Eye (tissue), 1 donor: ENCODE measurements around the gene APOBEC3C.
"Not testable (repeated sequence)": the region's sequence is repeated elsewhere in the genome, so short reads cannot be mapped to it uniquely, and the experiment has no call there.

Source experiments
- DNase-seq: peaks from one replicate; pipeline ENCODE4 v3.0.0-alpha.2; 2015

Gene APOBEC3C

GRCh38 chr22:38984224-38984623 is 29.8 kb upstream of the APOBEC3C start:
- DNase-seq = no peak

- DNase-seq = not testable (repeated sequence)
Measured at GRCh38 chr22:38984784-38985757, 29.0 kb upstream of the APOBEC3C start.

DNA sequence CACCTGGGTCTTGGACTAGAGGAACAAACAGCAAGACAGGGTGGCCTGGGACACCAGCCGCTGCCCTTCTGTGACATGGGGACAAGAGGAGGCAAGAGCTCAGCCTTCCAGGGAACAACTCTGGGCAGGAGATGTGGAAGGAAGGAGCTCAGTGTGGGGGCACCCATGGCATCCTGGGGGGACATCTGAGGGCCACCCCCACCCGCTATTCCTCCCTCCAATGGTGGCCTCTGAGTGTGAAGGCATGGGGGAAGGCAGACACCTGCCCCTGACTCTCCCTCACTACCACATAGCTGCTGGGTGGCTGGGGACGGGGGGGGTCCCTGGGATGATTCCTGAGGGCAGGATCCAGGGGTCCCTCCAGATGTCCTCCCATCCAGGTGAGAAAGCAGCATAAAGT is 27.4 kb upstream of the APOBEC3C start:
- DNase-seq = no peak

DNA sequence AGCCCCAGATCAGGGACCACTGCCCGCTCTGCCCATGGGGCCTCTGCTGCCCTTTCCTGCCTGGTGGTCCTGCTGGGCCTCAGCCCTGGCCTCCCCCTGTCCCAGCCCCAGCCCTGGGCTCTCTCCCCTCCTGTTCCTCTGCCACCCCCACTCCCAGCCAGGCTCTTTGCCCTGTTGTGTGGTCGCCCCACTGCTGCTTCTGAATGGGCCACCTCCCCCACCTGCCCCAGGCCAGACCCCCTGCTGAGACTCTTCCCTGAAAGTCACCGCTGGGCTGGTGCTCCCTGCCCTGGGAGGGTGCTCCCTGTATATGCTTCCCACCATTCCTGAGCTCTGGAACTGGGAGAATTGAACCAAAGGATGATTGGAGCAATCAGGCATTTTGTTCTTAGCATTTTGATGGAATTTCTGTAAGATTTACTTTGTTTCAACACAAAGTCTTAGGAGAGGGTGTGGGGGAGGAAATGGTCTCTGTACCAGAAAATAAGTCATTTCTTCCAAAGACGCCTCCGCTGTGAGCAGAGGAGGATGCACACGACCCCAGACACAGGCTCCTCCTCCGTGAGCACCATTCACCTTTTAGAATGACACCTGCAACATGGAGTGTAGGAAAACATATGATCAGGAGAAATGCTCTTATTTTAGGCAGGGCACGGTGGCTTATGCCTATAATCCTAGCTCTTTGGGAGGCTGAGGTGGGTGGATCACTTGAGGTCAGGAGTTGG is 26.7 kb upstream of the APOBEC3C start:
- DNase-seq = no peak

GRCh38 chr22:38989466-38989865 is 24.6 kb upstream of the APOBEC3C start:
- no peak for DNase-seq

- peak; percentile 69 for DNase-seq
Measured at GRCh38 chr22:38992871-38993371, 21.1 kb upstream of the APOBEC3C start.

DNA sequence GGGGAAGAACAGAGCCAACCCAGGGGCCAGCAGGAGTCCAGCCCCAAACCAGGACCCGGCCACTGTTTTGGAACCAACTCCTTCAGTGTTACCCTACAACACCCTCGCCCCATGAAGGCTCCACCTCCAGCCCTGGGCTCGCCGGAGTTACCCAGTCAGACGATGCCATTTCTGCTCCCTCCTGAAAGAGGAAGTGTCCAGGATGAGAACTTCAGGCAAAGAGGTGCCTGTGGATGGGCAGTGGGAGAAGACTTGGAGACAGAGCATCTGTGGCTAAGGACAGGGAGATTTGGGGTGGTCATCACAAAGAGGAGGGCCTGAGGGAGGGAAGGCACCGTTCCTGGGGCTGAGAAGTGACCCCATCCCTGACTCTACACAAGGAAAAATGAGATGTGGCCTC is 18.0 kb upstream of the APOBEC3C start:
- no peak for DNase-seq

DNA sequence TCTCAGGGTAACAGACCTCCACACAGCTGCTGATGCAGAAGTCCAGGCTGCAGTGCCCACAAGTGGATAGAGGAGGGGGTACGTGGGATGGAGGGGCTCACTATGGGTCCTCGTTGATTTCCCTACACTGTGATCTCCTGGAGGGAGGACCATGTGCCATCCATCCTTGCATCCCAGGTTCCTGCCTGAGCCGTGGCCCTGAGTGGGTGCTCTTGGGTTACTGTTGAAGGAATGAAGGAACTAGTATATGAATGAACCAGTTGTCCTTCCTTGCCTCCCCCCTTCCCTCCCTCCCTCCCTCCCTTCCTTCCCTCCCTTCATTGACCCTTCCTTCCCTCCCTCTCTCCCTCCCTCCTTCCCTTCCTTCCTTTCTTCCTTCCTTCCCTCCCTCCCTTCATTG is 16.5 kb upstream of the APOBEC3C start:
- no peak for DNase-seq

DNA sequence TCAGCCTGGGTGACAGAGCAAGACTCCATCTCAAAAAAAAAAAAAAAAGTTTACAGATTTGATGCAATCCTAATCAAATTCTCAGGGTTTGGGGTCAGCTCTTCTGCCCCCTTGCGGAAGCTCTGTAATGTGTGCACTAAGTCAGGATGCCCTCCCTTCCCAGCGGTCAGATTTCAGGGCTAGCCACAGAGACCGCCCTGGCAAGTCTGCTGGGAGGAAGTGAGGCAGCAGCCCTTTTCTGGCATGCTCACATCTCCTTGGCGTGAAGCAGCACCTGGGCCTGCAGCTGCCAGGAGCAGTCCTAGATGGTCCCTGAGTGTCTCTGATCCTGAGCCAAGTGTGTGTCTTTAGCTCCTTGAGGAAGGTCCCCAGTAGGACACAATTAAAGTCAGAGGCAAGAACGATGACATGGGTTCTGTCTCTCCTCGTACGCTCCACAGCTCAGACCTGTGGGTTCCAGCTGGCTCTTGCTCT is 10.9 kb upstream of the APOBEC3C start:
- DNase-seq = peak; percentile 89

DNA sequence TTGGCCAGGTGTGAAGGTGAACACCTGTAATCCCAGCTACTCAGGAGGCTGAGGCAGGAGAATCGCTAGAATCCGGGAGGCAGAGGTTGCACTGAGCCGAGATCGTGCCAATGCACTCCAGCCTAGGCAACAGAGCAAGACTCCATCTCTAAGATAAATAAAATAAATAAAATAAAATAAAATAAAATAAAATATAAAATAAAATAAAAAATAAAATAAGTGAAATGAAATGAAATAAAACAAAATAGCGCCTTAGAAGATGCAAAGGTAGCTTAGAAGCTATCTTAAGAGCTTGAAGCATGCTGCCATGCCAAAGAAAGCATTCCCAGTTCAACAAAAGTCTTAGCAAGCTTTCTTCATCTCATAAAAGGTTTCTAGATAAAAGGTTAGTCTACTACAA is 6.9 kb upstream of the APOBEC3C start:
- DNase-seq = no peak

DNA sequence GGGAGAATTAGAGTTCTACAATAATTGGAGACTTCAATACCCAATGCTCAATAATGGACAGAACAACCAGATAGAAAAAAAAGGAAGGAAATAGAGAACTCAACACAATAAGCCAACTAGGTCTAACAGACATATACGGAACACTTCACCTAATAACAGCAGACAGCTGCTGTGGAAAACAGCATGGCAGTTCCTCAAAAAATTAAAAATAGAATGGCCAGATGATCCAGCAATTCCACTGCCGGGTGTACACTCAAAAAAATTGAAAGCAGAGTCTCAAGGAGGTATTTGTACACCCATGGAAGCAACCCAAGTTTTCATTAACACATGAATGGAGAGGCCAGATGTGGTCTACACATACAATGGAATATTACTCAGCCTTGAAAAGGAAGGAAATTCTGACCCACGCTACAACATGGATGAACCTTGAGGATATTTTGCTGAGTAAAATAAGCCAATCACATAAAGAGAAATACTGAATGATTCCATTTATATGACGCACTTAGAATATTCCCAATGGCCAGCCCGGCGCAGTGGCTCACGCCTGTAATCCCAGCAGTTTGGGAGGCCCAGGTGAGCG is 5.7 kb upstream of the APOBEC3C start:
- DNase-seq = not testable (repeated sequence)

GRCh38 chr22:39010946-39011345 is 3.1 kb upstream of the APOBEC3C start:
- DNase-seq = no peak

DNA sequence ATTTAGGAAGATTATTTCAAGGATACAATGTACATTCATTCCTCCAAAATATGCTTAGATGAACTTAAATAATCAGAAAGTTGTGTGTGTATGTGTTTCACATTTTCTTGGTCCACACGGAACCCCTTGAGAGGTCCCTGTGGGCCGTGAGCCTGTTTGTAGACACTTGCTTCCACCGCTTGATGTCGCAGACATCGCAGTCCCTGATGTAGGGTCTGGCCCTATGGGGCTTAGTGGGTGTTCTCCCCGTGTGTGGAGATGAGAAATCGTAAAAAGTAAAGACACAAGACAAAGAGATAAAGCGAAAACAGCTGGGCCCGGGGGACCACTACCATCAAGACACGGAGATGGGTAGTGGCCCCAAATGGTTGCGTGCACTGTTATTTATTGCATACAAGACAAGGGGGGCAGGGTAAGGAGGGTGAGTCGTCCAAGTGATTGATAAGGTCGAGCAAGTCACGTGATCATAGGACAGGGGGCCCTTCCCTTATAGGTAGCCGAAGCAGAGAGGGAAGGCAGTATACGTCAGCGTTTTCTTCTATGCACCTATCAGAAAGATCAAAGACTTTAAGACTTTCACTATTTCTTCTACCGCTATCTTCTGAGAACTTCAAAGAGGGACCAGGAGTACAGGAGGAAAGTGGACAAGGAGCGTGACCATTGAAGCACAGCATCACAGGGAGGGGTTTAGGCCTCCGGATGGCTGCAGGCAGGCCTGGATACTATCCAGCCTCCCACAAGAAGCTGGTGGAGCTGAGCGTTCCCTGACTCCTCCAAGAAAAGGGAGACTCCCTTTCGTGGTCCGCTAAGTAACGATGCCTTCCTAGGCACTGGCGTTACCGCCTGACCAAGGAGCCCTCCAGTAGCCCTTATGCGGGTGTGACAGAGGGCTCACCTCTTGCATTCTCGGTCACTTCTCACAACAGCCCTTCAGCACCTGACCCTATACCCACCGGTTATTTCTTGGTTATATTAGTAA is 1.2 kb upstream of the APOBEC3C start:
- DNase-seq = no peak

- DNase-seq = not testable (repeated sequence)
Measured at GRCh38 chr22:39013561-39013941, 506 bp upstream of the APOBEC3C start.

GRCh38 chr22:39014723-39015121 is 665 bp downstream of the APOBEC3C start:
- DNase-seq = not testable (repeated sequence)

GRCh38 chr22:39016592-39016991 is 2.5 kb downstream of the APOBEC3C start:
- DNase-seq = no peak

GRCh38 chr22:39017596-39018365 is 3.7 kb downstream of the APOBEC3C start:
- DNase-seq = no peak

DNA sequence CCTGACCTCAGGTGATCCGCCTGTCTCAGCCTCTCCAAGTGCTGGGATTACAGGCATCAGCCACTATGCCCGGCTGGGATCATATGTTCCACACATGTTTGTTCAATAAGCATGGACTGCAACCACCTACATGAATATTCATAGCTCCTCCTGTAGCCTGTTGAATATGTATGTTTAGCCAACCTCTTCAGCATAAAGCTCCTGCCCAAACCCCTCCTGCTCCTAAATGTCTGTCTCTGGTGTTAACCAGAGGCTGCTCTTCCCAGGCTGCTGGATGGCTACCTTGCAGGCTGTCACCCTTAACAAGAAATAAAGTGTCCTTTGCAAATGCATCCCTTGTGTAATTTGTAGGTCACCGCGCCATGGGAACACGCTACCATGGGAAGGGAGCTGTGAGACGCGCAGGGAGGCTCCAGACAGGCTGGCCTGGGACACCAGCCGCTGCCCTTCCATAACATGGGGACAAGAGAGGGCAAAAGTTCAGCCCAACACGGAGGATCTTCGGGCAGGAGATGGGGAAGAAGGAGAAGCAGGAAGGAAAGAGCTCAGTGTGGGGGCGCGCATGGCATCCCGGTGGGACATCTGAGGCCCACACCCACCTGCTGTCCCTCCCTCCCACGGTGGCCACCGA is 6.1 kb downstream of the APOBEC3C start:
- peak; percentile 43 for DNase-seq

GRCh38 chr22:39021552-39022250 is 7.6 kb downstream of the APOBEC3C start:
- DNase-seq = no peak
